ENCODE measurements around the gene NGFR. TPM values are rescaled to one million over a fixed set of nuclear protein-coding genes. Genes with fewer than 3 reads are reported as not detected.

Gene NGFR
- total RNA-seq, 1 experiment from 2014 or later = 1.6 TPM

- H3K4me1 ChIP-seq (ENCODE audit: control insufficient read depth, insufficient read depth, low read length) = no peaks in the 10 kb centered on the region
- H3K9me3 ChIP-seq (ENCODE audit: control insufficient read depth, insufficient read depth, low read depth, low read length) = no peaks in the 10 kb centered on the region
- no TSS peak for BruUV-seq (replicated peaks)
- ATAC-seq (no peak), DNase-seq (ENCODE audit: low read depth, low spot score) (no peak)
- no peaks in the 10 kb centered on the region for H3K36me3 ChIP-seq (ENCODE audit: control insufficient read depth, insufficient read depth, low read length)
- CTCF ChIA-PET = interaction anchor here (0.7 kb wide), 1 partner anchor 14 kb away, joined by 3 read pairs; no protein-coding TSS in a partner anchor
- H3K4me3 ChIP-seq (ENCODE audit: low read depth in 2 of 2, low read length in 2 of 2) = no peak overlapping the region
- H3K27ac ChIP-seq (ENCODE audit: low read length) = no peak overlapping the region
- in situ Hi-C loops (cut with HindIII; ENCODE audit: low pct_unique_long_range_greater_than_20kb, low sequenced_read_pairs) = no loop called here
- no peaks in the 10 kb centered on the region for H3K27me3 ChIP-seq (ENCODE audit: control insufficient read depth, insufficient read depth, low read length)
- TF ChIP-seq REST (IDR thresholded peaks at IDR 0.05; ENCODE audit: insufficient read depth in 1 of 2, low read depth in 2 of 2, low read length in 1 of 2) (no peak), POLR2AphosphoS5 (IDR thresholded peaks at IDR 0.05; ENCODE audit: low read depth, low read length) (no peak), CTCF (IDR thresholded peaks at IDR 0.05) (no peak), TCF7L2 (IDR thresholded peaks at IDR 0.05; ENCODE audit: low read depth, low read length) (no peak), SIN3A (IDR thresholded peaks at IDR 0.05; ENCODE audit: borderline replicate concordance, insufficient read depth, low read depth, low read length) (no peak)
- intact Hi-C loops (cut with micrococcal nuclease; ENCODE audit: unreplicated experiment) = no loop called here
- POLR2A ChIA-PET = no interaction called here
Observed at GRCh38 chr17:49543860-49544259, 48.8 kb downstream of the NGFR start.

- Histone ChIP-seq H3K4me3 (ENCODE audit: low read depth in 2 of 2, low read length in 2 of 2) (no peak overlapping the region), H3K9me3 (ENCODE audit: control insufficient read depth, insufficient read depth, low read depth, low read length) (no peaks in the 10 kb centered on the region), H3K27me3 (ENCODE audit: control insufficient read depth, insufficient read depth, low read length) (no peaks in the 10 kb centered on the region), H3K4me1 (ENCODE audit: control insufficient read depth, insufficient read depth, low read length) (no peaks in the 10 kb centered on the region), H3K27ac (ENCODE audit: low read length) (no peak overlapping the region), H3K36me3 (ENCODE audit: control insufficient read depth, insufficient read depth, low read length) (no peaks in the 10 kb centered on the region)
- POLR2A ChIA-PET = no interaction called here
- CTCF ChIA-PET = interaction anchor here (0.5 to 0.6 kb wide), 3 partner anchors 28 to 67 kb away, joined by 3 to 5 read pairs (median 3); no protein-coding TSS in a partner anchor
- BruUV-seq (replicated peaks) = no TSS peak
- intact Hi-C loops (cut with micrococcal nuclease; ENCODE audit: unreplicated experiment) = loop anchor here (5.0 kb wide), 1 partner anchor 938 kb away; no protein-coding TSS in a partner anchor
- TF ChIP-seq TCF7L2 (IDR thresholded peaks at IDR 0.05; ENCODE audit: low read depth, low read length) = no peak
- TF ChIP-seq POLR2AphosphoS5 (IDR thresholded peaks at IDR 0.05; ENCODE audit: low read depth, low read length) = no peak
- TF ChIP-seq SIN3A (IDR thresholded peaks at IDR 0.05; ENCODE audit: borderline replicate concordance, insufficient read depth, low read depth, low read length) = no peak
- TF ChIP-seq CTCF (IDR thresholded peaks at IDR 0.05) = no peak
- no peak for TF ChIP-seq REST (IDR thresholded peaks at IDR 0.05; ENCODE audit: insufficient read depth in 1 of 2, low read depth in 2 of 2, low read length in 1 of 2)
- no peak for ATAC-seq
- no peak for DNase-seq (ENCODE audit: low read depth, low spot score)
- in situ Hi-C loops (cut with HindIII; ENCODE audit: low pct_unique_long_range_greater_than_20kb, low sequenced_read_pairs) = no loop called here
Observed at GRCh38 chr17:49545007-49545660, 50.0 kb downstream of the NGFR start.
